ENCODE results near the gene LPGAT1. TPM values are rescaled to one million over a fixed set of nuclear protein-coding genes. Genes with fewer than 3 reads are reported as not detected.

The LPGAT1 gene
- total RNA-seq, 1 experiment from 2014 or later, result 50.6 TPM

DNA sequence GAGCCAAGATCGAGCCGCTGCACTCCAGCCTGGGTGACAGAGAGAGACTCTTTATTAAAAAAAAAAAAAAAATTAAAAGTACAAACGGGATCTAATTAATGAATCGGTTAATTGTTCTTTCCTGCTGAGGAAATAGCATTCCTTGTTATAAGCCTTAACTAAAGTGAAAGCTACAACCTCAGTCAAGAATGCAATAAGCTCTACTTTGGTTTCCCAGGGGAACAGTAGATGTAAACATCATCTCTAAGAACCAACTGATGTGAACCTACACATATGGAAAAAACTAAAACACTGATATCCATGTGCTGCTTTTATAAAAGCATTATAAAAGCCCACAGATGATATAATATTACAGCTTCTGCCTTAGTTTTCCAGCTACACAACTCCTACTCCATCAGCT, 41.9 kb downstream of the LPGAT1 start:
- H3K79me2 ChIP-seq (ENCODE audit: insufficient read depth, low read length), result no peaks in the 10 kb centered on the region
- H3K9me2 ChIP-seq (ENCODE audit: insufficient read depth), result no peaks in the 10 kb centered on the region
- H3K4me2 ChIP-seq (ENCODE audit: low read length), result no peak overlapping the region
- no peaks in the 10 kb centered on the region for H3K36me3 ChIP-seq (ENCODE audit: control insufficient read depth in 1 of 2, insufficient read depth in 2 of 2, low read length in 2 of 2)
- no peaks in the 10 kb centered on the region for H3K27me3 ChIP-seq (ENCODE audit: insufficient read depth, low read length)
- no peak overlapping the region for H2AFZ ChIP-seq (ENCODE audit: low read depth, low read length, poor library complexity, severe bottlenecking)
- H3K9ac ChIP-seq (ENCODE audit: low read length), result no peak overlapping the region
- ChIA-PET RAD21 (ENCODE audit: low non-redundant PET in 1 of 2, low total read pairs in 2 of 2, uncharacterized antibody in 2 of 2, unreplicated experiment in 2 of 2) (no interaction called here), CTCF (interaction anchor here (0.6 to 1.4 kb wide), 2 partner anchors 10 to 988 kb away, joined by 3 read pairs; no protein-coding TSS in a partner anchor), POLR2A (no interaction called here)
- no peaks in the 10 kb centered on the region for H4K20me1 ChIP-seq (ENCODE audit: insufficient read depth)
- intact Hi-C loops (cut with micrococcal nuclease), result no loop called here
- H3K4me3 ChIP-seq (replicated peaks in 1 of 2; ENCODE audit: low read depth in 1 of 2, low read length in 2 of 2), result no peak overlapping the region
- no peaks in the 10 kb centered on the region; a peak in 1 of 4 replicates for H3K4me1 ChIP-seq (ENCODE audit: control insufficient read depth in 1 of 2, insufficient read depth in 2 of 2, low read length in 2 of 2)
- DNase-seq (ENCODE audit: low read depth, low spot score), result no peak
- BruUV-seq (replicated peaks), result no TSS peak
- no peak overlapping the region for H3K27ac ChIP-seq (ENCODE audit: low read depth, low read length)
- TF ChIP-seq, protein P1, sequence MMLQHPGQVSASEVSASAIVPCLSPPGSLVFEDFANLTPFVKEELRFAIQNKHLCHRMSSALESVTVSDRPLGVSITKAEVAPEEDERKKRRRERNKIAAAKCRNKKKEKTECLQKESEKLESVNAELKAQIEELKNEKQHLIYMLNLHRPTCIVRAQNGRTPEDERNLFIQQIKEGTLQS (IDR thresholded peaks at IDR 0.05), result no peak
- ATAC-seq, result no peak
- no peaks in the 10 kb centered on the region for H3K9me3 ChIP-seq (ENCODE audit: control insufficient read depth in 1 of 2, insufficient read depth in 1 of 2, low read depth in 1 of 2, low read length in 2 of 2)

DNA sequence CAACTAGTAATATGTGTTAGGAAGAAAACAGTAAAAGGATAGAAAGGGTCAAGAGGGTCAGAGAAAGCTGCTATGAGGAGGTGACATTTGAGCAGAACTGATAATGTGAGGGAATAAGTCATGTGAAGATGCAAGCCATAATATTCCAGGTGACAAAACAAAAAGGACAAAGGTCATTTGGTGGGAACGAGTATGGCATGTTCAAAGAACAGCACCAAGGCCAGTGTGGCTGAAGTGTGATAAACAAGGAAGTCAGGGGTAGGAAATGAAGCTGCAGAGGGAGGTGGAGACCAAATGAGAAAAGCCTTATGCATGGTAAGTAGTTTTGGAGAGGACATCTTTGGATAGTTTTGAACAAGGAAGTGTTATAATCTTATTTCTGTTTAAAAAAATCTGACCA, 46.7 kb downstream of the LPGAT1 start:
- no peaks in the 10 kb centered on the region for H3K27me3 ChIP-seq (ENCODE audit: insufficient read depth, low read length)
- RAD21 ChIA-PET (ENCODE audit: low non-redundant PET in 1 of 2, low total read pairs in 2 of 2, uncharacterized antibody in 2 of 2, unreplicated experiment in 2 of 2), result no interaction called here
- no peak overlapping the region for H3K4me2 ChIP-seq (ENCODE audit: low read length)
- no peak overlapping the region for H3K9ac ChIP-seq (ENCODE audit: low read length)
- H3K27ac ChIP-seq (ENCODE audit: low read depth, low read length), result no peak overlapping the region
- no peak overlapping the region for H2AFZ ChIP-seq (ENCODE audit: low read depth, low read length, poor library complexity, severe bottlenecking)
- H3K4me3 ChIP-seq (replicated peaks in 1 of 2; ENCODE audit: low read depth in 1 of 2, low read length in 2 of 2), result no peak overlapping the region
- no TSS peak for BruUV-seq (replicated peaks)
- DNase-seq (ENCODE audit: low read depth, low spot score) (no peak), ATAC-seq (no peak)
- CTCF ChIA-PET, result interaction anchor here (1.1 kb wide), 1 partner anchor 251 kb away, joined by 3 read pairs; the partner anchor contains the start of genes DTL and INTS7
- no peaks in the 10 kb centered on the region for H3K36me3 ChIP-seq (ENCODE audit: control insufficient read depth in 1 of 2, insufficient read depth in 2 of 2, low read length in 2 of 2)
- no peaks in the 10 kb centered on the region; a peak in 1 of 4 replicates for H3K4me1 ChIP-seq (ENCODE audit: control insufficient read depth in 1 of 2, insufficient read depth in 2 of 2, low read length in 2 of 2)
- intact Hi-C loops (cut with micrococcal nuclease), result no loop called here
- no peaks in the 10 kb centered on the region for H3K9me3 ChIP-seq (ENCODE audit: control insufficient read depth in 1 of 2, insufficient read depth in 1 of 2, low read depth in 1 of 2, low read length in 2 of 2)
- POLR2A ChIA-PET, result no interaction called here
- H4K20me1 ChIP-seq (ENCODE audit: insufficient read depth), result no peaks in the 10 kb centered on the region
- TF ChIP-seq CBX3 (IDR thresholded peaks at IDR 0.05; ENCODE audit: low read depth) (no peak), EZH2 (IDR thresholded peaks at IDR 0.05) (no peak), JUND (IDR thresholded peaks at IDR 0.05) (no peak), ZNF274 (IDR thresholded peaks at IDR 0.05; ENCODE audit: low read depth, low read length) (no peak)
- TF ChIP-seq, protein P2, sequence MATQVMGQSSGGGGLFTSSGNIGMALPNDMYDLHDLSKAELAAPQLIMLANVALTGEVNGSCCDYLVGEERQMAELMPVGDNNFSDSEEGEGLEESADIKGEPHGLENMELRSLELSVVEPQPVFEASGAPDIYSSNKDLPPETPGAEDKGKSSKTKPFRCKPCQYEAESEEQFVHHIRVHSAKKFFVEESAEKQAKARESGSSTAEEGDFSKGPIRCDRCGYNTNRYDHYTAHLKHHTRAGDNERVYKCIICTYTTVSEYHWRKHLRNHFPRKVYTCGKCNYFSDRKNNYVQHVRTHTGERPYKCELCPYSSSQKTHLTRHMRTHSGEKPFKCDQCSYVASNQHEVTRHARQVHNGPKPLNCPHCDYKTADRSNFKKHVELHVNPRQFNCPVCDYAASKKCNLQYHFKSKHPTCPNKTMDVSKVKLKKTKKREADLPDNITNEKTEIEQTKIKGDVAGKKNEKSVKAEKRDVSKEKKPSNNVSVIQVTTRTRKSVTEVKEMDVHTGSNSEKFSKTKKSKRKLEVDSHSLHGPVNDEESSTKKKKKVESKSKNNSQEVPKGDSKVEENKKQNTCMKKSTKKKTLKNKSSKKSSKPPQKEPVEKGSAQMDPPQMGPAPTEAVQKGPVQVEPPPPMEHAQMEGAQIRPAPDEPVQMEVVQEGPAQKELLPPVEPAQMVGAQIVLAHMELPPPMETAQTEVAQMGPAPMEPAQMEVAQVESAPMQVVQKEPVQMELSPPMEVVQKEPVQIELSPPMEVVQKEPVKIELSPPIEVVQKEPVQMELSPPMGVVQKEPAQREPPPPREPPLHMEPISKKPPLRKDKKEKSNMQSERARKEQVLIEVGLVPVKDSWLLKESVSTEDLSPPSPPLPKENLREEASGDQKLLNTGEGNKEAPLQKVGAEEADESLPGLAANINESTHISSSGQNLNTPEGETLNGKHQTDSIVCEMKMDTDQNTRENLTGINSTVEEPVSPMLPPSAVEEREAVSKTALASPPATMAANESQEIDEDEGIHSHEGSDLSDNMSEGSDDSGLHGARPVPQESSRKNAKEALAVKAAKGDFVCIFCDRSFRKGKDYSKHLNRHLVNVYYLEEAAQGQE (IDR thresholded peaks at IDR 0.05; ENCODE audit: low read depth), result no peak
- TF ChIP-seq, protein P3, sequence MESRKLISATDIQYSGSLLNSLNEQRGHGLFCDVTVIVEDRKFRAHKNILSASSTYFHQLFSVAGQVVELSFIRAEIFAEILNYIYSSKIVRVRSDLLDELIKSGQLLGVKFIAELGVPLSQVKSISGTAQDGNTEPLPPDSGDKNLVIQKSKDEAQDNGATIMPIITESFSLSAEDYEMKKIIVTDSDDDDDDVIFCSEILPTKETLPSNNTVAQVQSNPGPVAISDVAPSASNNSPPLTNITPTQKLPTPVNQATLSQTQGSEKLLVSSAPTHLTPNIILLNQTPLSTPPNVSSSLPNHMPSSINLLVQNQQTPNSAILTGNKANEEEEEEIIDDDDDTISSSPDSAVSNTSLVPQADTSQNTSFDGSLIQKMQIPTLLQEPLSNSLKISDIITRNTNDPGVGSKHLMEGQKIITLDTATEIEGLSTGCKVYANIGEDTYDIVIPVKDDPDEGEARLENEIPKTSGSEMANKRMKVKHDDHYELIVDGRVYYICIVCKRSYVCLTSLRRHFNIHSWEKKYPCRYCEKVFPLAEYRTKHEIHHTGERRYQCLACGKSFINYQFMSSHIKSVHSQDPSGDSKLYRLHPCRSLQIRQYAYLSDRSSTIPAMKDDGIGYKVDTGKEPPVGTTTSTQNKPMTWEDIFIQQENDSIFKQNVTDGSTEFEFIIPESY (IDR thresholded peaks at IDR 0.05; ENCODE audit: extremely low read depth, insufficient replicate concordance, low read length), result no peak
- no peaks in the 10 kb centered on the region for H3K9me2 ChIP-seq (ENCODE audit: insufficient read depth)
- H3K79me2 ChIP-seq (ENCODE audit: insufficient read depth, low read length), result no peaks in the 10 kb centered on the region

Data from HCT116 (cell line).